ENCODE measurements around the gene PAM.

DNA sequence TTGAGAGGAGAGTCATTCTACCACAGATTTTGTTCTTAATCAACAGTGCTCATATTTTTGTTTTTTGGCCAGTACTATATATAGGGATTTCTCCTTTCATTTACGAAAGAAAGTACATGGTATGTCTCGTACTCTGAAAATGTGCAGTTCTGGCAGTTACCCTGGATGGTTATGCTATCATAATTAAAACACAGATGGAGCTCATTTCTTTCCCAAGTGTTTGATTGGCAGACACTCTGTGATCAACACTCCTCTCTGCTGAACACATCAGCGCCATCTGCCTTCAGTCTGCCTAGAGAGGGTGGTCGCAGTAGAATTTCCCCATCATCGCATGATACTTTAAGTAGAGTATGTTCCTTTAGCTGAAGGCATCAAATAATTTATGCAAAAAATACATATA lies 64.5 kb downstream of the PAM start:
- TF ChIP-seq POLR2A (IDR thresholded peaks at IDR 0.05), result no peak
- TF ChIP-seq POLR2AphosphoS5 (IDR thresholded peaks at IDR 0.05), result no peak
- TF ChIP-seq, protein P1, sequence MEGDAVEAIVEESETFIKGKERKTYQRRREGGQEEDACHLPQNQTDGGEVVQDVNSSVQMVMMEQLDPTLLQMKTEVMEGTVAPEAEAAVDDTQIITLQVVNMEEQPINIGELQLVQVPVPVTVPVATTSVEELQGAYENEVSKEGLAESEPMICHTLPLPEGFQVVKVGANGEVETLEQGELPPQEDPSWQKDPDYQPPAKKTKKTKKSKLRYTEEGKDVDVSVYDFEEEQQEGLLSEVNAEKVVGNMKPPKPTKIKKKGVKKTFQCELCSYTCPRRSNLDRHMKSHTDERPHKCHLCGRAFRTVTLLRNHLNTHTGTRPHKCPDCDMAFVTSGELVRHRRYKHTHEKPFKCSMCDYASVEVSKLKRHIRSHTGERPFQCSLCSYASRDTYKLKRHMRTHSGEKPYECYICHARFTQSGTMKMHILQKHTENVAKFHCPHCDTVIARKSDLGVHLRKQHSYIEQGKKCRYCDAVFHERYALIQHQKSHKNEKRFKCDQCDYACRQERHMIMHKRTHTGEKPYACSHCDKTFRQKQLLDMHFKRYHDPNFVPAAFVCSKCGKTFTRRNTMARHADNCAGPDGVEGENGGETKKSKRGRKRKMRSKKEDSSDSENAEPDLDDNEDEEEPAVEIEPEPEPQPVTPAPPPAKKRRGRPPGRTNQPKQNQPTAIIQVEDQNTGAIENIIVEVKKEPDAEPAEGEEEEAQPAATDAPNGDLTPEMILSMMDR (IDR thresholded peaks at IDR 0.05), result no peak

Data from breast epithelium (tissue), 3 donors.